Myometrial cell (primary cell): Measurements from ENCODE around the gene NTMT1. TPM values are rescaled to one million over a fixed set of nuclear protein-coding genes. Genes with fewer than 3 reads are reported as not detected.

Experiments used
- total RNA-seq: library from RNA; depleted of rRNA; stranded (reverse); fragments of >200 nt; gene quantifications from 2 replicates; pipeline ENCODE4 v1.2.3, GENCODE V29; 2015

NTMT1 gene
- 103 and 113 TPM in 2 replicates for total RNA-seq

DNA sequence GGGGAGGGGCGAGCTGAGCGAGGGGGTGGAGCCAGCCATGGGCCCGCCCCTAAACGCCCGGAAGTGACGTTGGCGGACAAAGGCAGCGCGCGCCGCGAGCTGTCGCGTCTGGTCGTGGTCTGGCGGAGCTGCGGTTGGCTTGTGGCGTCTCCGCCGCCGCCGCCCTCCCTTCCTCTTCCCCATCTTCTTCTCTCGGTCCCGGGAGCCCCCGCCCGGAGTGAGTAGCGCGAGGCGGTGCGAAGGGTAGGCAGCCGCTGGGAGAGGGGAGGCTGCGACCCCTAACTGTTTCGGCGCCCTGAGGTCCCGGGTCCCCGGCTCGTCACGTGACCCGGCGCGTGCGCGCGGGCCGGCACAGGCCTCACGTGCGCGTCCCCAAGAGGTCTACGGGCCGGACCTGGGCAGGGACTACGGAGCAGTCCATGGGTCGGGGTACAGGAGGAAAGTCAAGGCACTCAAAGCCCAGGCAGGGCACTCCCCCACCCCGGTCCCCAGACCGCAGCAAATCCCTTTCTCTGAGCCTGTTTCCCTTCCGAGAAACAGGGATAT, at the start of gene NTMT1:
TSS of gene NTMT1 (plus strand) at position 85 of the 546 bp plus-strand sequence. CDS start 6,541 bp downstream, outside the sequence.

DNA sequence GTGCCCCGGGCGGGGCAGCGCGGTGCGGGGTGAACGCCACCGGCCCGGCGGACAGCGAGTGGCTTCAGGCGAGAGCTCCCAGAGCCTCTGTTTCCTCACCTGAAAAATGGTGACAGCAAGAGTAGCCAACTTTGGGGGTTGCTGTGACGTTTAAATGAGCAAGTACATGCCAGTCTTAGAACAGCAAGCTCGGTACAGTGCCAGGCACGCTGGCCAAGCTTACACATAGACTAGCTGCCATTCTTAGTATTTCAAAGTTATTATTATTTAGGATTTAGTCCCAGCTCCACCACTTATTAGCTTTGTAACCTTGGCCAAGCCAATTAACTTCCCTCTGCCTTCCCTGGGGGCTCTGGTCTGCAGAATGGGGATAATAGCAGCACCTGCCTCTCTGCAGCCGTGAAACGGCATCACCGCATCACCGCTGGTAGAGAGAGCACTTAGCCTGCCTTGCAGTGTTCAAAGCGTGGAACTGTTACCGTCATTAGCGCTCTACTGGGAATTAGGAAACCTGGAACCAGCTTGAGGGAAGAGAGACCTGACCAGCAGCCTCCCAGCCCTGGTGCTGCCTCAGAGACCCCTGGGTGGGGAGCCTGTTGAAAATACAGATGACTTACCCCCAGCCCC, 5.2 kb upstream of the NTMT1 start, which contains the start of gene C9orf50:
TSS of gene C9orf50 (minus strand) at position 433 of the 627 bp plus-strand sequence. CDS start 527 bp downstream, outside the sequence.

GRCh38 chr9:129641750-129642585, 16.0 kb downstream of the NTMT1 start, which contains the start of gene ASB6:
Gene ASB6, minus strand, starts transcription at chr9:129642151. Its CDS starts 152 bp downstream, at chr9:129641999.

DNA sequence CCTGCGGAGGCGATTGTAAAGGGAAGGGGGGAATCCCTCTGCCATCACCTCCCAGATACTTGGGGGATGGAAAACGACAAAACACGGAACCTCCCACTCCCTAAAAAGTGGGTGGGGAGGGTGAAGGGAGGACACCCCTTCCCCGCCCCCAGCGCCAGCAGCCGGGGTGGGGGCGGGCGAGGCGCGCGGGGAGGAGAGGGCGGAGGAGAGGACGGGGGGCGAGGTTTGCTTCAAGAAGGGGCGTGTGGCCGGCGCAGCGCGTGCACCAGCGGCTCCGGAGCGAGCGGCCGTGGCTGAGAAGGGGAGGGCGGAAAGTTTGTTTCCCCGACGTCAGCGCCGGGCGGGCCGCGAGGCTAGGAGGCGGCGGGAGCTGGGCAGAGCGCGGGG, 39.4 kb downstream of the NTMT1 start, which contains the start of gene PRRX2:
TSS of gene PRRX2 (plus strand) at position 259 of the 387 bp plus-strand sequence. CDS start 221 bp downstream, outside the sequence.

Other genes with a start within 250 kb of the NTMT1 start
- not detected in 2 replicates for gene C9orf50, start 5.1 kb upstream of the NTMT1 start, total RNA-seq
- gene ASB6, start 16.0 kb downstream of the NTMT1 start, total RNA-seq, result 23.9 and 30.3 TPM in 2 replicates
- gene PRRX2, start 39.5 kb downstream of the NTMT1 start, total RNA-seq, result 1.4 TPM in 1 of 2 replicates, not detected in the other
- gene PTGES, start 126.9 kb downstream of the NTMT1 start, total RNA-seq, result 4.4 and 4.9 TPM in 2 replicates
- 33.5 and 43.2 TPM in 2 replicates for gene TOR1B, start 177.0 kb downstream of the NTMT1 start, total RNA-seq
- gene TOR1A, start 198.0 kb downstream of the NTMT1 start, total RNA-seq, result 70.7 and 101 TPM in 2 replicates
- 40.4 and 49.3 TPM in 2 replicates for gene C9orf78, start 209.1 kb downstream of the NTMT1 start, total RNA-seq
- gene USP20, start 209.3 kb downstream of the NTMT1 start, total RNA-seq, result 17.5 and 26.2 TPM in 2 replicates